G401 (cell line): ENCODE data around the gene ACTR5. TPM values are rescaled to one million over a fixed set of nuclear protein-coding genes. Genes with fewer than 3 reads are reported as not detected.
"Not testable (repeated sequence)": the region's sequence is repeated elsewhere in the genome, so short reads cannot be mapped to it uniquely, and the experiment has no call there.

Experiments
- DNase-seq: peaks from one replicate; pipeline ENCODE4 v3.0.0-alpha.2; 2015; ENCODE audit warnings: low spot score
- in situ Hi-C: cut with HindIII; loops from 2 replicates; pipeline ENCODE4 v1.10.0; 2016; ENCODE audit warnings: low sequenced_read_pairs, mixed read lengths
- total RNA-seq: library from RNA; depleted of rRNA; stranded (reverse); fragments of >200 nt; shearing (Covaris generic); gene quantifications from 2 replicates; pipeline ENCODE4 v1.2.3, GENCODE V29; 2014

ACTR5 gene
- total RNA-seq, 1 experiment from 2014 or later = 10.9 TPM

DNA sequence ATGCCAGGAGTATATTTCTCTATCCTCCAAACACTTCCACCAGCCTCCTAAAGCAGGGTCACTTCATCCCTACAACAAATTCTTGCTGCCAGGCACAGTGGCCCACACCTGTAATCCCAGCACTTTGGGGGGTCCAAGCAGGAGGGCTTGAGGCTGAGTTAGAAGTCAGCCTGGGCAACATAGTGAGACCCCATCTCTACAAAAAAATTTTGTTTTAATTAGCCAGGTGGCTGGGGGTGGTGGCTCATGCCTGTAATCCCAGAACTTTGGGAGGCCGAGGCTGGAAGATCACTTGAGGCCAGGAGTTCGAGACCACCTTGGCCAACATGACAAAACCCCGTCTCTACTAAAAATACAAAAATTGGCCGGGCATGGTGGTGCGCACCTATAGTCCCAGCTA lies 45.8 kb downstream of the ACTR5 start:
- in situ Hi-C loops, DNase-seq: not testable (repeated sequence)

GRCh38 chr20:38798266-38798665 lies 50.0 kb downstream of the ACTR5 start:
- in situ Hi-C loops = no loop called here
- DNase-seq = no peak

DNA sequence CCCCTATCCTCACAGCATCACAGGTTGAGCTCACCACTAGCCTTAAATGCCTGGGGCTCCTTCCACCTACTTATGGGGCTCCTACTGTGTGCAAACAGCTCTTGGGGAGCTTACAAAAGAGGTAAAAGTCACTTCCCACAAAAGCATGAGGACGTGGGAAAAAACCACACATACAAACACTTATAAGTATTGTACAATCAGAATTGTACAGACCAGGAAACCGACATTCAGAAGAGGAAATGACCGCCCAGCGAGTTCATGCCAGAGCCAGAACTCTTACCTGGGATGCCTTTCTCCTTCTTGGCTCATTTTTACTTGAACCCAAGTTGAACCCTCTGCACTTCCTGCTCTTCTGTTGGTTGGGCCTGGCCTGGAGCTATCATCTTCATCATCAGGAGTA lies 50.9 kb downstream of the ACTR5 start:
- DNase-seq = no peak
- in situ Hi-C loops = no loop called here

GRCh38 chr20:38800882-38801281 lies 52.6 kb downstream of the ACTR5 start:
- in situ Hi-C loops = no loop called here
- no peak for DNase-seq

DNA sequence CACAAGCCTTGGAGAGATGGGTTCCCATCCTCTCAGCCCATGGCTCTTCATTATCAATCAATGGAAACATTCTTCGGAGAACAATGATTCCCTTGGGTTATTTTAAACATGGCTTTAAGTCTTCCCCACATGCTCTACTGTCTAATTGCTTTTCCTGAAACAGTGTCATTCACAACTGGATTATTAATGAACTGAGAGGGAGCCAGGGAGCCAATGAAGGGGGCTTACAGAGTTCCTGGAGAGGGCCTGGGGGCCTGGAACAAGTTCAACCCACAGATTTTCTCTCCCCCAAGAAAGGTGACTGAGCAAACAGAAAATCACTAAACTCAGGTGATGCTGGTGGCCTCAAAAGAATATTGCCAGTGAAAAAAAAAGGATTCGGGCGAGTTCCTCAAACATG lies 56.0 kb downstream of the ACTR5 start:
- DNase-seq = no peak
- in situ Hi-C loops = no loop called here

GRCh38 chr20:38804682-38805501 lies 56.6 kb downstream of the ACTR5 start:
- in situ Hi-C loops = no loop called here

DNA sequence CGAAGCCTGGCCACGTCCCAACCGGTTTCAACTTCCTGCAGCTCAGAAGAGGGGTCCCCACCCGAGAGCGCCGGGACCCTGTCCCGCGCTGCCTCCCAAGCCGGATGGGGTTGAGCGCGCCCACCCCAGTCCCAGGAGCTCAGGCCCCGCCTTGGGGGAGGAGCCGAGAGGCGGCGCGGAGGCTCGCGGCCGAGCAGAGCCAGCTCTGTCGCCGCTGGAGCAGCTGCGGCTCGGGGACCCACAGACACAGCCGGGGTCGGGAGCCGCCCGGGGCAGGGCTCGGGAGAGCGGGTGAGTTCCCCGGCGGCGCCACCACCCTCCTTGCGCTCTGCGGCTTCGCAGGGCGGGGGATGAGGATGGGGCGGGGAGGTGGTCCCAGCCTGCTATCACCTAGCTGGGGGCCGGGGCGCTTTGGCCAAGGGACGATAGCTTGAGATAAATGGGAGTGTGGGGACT lies 57.3 kb downstream of the ACTR5 start, which contains the start of gene PPP1R16B:
Gene PPP1R16B, plus strand, starts transcription at position 196 of the 456 bp plus-strand sequence. CDS start 30,229 bp downstream, outside the sequence.
- in situ Hi-C loops = no loop called here
- DNase-seq = peak; percentile 61

More at GRCh38 chr20:38804682-38805501, 56.6 kb downstream of the ACTR5 start:
- DNase-seq = no peak

DNA sequence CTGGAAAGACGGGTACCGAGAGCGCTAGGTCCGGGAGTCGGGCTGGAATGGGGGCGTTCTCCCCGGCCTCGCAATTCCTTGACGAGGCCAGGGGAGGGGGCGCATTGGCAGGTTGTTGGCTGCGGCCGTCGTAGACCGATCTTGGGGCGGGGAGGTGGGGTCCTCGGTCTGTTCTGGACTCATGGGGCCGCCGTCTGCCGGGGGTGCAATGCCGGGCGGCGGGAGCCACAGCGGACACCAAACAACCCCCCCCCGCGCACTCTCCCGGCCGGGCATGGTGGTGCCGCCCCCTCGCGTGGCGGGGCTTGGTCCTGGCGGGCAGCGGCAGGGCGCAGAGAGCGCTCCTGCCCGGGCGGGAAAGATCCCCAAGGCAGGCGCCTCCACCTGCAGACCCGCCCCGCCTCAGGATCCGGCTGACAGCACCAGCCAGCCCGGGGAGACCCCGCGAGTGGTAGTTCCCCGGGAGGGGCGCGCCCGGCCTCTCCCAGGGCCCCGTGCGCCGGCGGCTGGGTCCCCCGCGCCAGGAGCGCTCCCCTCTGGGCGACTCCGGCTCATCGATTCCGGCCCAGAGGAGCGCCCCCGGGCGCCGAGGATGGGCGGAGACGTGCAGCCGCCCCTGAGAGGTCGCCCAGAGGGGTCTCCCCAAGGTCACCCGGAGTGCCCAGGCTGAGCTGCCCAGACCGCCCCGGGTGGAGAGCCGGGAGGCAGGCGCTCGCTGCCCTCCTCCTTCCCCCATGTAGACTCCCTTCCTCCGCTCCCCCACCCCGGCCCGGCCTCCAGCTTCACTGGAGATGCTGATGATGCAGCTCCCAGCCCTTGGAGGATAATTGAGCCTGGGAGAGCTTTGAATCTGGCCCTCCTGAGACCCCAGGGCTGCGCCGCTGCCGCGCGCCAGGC lies 57.9 kb downstream of the ACTR5 start:
- in situ Hi-C loops = no loop called here
- DNase-seq = peak; percentile 35

DNA sequence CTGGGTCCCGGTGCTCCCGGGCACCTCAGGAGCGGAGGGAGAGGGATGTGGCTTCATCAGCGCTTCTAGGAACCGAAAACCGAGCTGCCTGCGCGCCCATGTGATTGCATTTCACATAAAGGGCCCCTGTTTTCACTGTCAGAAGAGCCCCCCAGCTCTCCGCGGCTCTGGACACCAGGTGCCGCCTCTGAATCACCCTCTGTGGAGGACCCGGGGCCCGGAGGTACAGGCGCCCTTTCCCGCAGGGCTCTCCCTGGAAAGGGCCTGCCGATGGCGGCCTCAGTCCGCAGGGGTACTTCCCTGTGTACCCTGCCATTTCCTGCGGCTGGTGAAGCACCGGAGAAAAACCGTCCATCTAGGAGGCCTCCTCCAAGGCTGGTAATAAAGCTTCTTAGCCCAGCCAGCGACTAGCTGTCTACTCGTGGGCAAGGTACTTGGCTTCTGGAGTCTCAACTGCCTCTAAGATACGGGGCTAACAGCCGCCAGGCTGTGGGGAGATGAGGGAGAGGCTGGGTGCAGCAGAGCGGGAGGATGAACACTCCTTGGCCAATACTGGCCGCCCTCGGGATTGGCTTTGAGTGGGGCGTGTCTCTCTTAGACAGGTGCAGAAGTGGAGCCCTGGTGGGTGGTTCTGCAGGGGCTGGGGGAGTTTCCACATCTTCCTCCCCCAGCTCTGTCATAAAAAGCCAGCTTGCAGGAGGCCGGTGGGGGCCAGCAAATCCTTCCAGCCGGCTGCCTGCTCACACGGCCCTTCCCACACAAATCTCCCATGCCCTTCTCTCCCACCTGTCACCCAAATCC lies 58.8 kb downstream of the ACTR5 start:
- DNase-seq = peak; percentile 70
- in situ Hi-C loops = no loop called here

GRCh38 chr20:38809942-38810341 lies 61.7 kb downstream of the ACTR5 start:
- in situ Hi-C loops = no loop called here
- DNase-seq = no peak

GRCh38 chr20:38810926-38811630 lies 62.8 kb downstream of the ACTR5 start:
- no peak for DNase-seq
- in situ Hi-C loops = no loop called here

- in situ Hi-C loops = no loop called here
- no peak for DNase-seq
Measured at GRCh38 chr20:38811769-38812168, 63.5 kb downstream of the ACTR5 start.

DNA sequence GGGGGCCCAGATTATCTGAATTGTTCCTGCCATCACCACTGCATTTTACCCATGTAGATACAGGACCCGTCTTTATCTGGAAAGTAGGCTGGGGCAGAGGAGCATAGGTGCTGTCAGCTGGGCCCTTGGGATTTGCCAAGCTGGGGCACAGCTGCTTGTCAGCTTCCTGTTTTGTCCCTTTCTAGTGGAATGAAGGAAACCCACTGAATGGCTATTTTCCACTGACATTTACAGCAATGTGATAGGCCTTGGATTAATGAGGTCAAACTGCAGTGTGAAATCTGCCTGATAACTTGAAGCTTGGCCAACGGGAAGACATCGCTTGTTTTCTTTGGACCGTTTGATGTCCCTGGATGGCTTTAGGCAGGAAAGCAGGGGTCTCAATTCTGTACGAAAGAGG lies 63.9 kb downstream of the ACTR5 start:
- in situ Hi-C loops = no loop called here
- peak; percentile 72 for DNase-seq

GRCh38 chr20:38812709-38813573 lies 64.7 kb downstream of the ACTR5 start:
- DNase-seq = peak; percentile 53
- in situ Hi-C loops = no loop called here

- in situ Hi-C loops, DNase-seq: not testable (repeated sequence)
Measured at GRCh38 chr20:38813574-38813962, 65.3 kb downstream of the ACTR5 start.

DNA sequence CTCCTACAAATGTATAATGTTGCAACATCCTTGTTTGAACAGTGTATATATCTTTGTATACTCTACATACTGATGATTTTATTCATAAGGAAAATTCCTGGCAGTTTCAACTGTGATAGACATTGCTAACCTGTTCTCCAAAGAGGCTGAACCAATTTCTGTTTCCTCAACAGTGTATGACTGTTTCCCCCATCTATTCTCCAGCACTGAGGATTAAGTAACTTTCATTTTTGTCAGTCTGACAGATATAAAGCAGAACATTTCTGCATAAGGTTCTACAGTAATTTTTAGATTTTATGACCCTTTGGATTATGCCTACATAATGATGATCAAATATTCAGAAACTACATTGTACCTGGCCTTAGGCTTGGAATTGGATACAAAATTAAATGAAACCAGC lies 67.2 kb downstream of the ACTR5 start:
- in situ Hi-C loops = no loop called here
- no peak for DNase-seq

DNA sequence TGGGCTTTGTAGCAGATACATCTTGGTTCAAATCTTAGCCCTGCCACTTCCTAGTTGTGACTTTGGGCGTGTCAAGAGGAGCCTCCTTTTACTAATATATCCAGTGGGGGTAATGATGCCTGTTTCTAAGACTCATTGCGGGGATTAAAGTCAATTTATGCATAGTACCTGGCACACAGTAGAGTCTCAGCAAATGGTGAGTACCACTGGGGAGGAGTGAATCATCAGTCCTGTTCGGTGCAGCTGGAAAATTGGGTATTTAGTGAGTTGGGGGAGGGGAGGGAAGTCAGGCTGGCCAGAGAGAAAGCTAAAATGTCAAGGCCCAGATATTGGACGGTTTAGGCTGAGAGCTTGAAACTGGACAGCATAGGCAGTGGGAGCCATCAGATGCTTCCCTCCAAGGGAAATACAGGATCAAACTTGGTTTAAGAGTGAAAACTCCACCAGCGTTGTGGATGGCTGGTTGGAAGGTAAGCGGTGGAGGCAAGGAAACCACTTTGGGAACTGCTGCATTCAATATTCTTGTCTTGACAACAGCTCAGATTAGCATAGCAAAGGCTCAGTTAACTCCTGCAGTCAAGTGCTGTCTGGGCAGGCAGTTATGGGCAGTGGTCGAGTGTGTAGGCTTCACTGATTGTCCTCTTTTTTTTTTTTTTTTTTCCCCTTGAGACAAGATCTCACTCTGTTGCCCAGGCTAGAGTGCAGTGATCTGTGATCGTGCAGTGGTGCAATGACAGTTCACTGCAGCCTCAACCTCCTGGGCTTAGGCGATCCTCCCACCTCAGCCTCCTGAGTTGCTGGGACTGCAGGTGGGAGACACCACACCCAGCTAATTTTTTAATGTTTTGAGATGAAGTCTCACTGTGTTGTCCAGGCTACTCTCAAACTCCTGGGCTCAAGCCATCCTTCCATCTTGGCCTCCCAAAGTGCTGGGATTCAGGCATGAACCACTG lies 70.1 kb downstream of the ACTR5 start:
- in situ Hi-C loops = no loop called here
- DNase-seq = no peak
